GM19467 (cell line): Measurements from ENCODE around the gene CA9.

Experiments
- ATAC-seq: cut with Tn5 transposase; IDR thresholded peaks from one replicate; pipeline ENCODE4 v1.9.1; 2021; ENCODE audit warnings: mild to moderate bottlenecking, moderate library complexity; ENCODE audit not compliant: unreplicated experiment

CA9 gene

GRCh38 chr9:35690614-35691333 is 17.0 kb downstream of the CA9 start:
- ATAC-seq, result no peak

DNA sequence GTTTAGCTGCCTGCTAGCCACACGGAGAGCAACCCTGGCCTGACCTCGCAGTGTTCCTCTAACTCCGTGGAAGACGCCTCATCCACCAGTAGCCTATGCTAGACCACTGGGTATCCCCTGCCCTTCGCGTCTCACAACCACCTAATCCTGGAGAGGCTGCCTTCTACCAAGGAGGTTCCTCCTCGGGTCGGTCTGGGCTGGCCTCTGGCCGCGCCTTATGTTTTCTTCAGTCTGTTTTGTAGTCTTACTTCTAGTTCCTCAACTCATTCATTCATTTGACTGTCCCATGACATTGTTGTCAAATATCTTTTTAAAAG is 17.6 kb downstream of the CA9 start:
- ATAC-seq, result no peak

DNA sequence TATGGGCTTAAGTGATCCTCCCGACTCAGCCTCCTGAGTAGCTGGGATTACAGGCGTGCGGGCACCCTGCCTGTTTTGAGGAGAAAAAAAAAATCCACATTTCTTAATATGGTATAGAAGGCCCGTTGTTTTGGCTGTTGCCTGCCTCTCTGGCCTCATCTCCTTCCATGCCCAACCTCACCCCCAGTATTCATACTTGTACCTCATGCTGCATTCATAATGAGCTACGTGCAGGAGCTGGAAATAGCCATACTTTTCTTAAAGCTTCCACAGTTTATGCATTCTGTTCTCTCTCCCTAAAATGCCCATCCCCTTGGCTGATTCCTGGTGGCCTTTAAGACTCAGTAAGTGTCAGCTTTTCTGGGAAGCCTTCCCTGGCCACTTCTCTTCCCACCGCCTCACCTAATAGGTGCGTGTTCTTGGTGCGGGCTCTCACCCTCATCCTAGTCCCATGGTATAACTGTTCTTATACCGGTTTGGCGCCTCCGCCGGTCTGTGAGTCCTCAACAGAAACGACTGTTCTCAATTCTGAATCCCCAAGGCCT is 18.1 kb downstream of the CA9 start:
- no peak for ATAC-seq

GRCh38 chr9:35695943-35696401 is 22.2 kb downstream of the CA9 start:
- no peak for ATAC-seq

GRCh38 chr9:35696520-35697215 is 22.9 kb downstream of the CA9 start:
- ATAC-seq, result no peak

DNA sequence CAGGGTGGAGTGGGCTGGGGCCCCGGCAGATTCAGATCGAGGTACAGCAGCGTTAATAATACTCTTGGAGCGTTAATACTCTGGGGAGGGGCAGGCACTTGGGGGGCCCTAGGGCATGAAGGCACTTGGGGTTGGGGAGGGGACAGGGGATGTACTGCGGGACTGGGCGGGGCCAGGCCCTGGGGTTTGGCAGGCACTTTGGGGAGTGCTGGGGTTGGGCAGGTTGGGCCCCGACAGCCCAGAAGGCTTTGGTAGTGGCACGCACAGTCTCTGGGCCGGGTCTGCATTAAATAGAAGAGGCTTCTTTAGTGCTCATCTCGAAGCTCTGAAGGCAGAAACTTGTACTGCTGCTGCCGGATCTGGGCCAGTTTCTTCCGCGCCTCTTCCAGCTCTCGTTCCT is 23.8 kb downstream of the CA9 start:
- ATAC-seq, result no peak

DNA sequence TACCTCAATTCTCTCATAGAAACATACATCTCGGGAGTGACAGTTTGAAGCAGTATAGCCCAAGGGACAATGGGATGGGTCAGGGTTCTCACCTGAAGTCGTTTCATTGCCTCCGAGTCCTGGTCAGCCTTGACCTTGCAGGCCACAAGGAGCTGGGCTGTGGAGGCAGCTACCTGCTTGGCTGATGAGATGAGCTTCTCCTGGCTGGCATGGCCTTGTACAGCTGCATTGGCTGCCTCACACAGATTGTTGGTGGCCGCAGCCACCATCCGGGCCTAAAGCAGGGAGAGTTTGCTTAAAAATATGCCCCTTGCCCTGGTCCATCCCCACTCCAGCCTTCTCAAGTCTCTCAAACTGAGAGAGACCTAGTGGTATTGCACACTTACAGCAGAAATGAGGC is 24.5 kb downstream of the CA9 start:
- no peak for ATAC-seq

DNA sequence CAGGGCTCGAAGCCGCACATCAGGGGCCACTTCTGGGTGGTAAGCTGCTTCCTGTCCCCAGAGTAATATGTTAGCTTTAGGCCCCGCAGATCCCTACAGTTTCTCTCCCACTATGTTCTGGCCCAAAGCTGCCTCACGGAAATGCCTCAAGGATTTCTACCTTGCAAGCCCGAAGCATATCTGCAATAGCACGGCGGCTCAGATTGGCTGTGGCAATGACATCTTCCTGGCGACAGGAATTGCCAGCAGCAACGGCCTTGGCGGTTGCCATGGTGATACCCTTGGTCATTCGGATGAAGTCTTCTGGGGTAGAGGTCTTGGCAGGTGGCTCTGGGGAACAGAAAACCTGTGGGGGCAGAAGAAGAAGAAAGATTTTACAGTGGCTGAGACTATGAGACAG is 26.3 kb downstream of the CA9 start:
- ATAC-seq, result no peak

GRCh38 chr9:35700942-35701341 is 27.2 kb downstream of the CA9 start:
- no peak for ATAC-seq

GRCh38 chr9:35702696-35703095 is 29.0 kb downstream of the CA9 start:
- no peak for ATAC-seq

- ATAC-seq, result no peak
Observed at GRCh38 chr9:35703906-35704672, 30.4 kb downstream of the CA9 start.

DNA sequence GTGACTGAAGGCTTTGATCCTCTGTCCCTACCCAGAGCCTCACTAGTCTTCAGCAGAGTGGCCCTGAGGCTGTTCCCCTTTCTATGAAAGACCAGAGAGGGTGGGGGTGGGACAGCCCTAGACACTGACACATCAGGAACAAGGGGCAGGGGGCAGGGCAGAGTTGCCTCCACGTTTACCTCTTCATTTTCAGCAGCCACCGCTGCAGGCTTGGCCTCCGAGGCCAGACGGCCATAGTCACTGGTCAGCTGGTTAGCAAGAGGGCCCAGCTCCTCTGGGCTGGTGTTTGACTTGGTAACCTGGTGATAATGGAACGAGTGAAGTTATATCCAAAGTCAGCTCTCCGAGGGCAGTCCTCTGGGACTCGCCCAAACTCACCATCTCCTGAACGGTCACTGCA is 31.6 kb downstream of the CA9 start:
- ATAC-seq, result no peak

GRCh38 chr9:35705836-35706430 is 32.2 kb downstream of the CA9 start:
- no peak for ATAC-seq

GRCh38 chr9:35706951-35707350 is 33.2 kb downstream of the CA9 start:
- ATAC-seq, result no peak

- no peak for ATAC-seq
Observed at GRCh38 chr9:35708146-35708545, 34.4 kb downstream of the CA9 start.

- ATAC-seq, result no peak
Observed at GRCh38 chr9:35710818-35711500, 37.2 kb downstream of the CA9 start.

GRCh38 chr9:35711501-35712428 is 38.0 kb downstream of the CA9 start:
- no peak for ATAC-seq

- ATAC-seq, result no peak
Observed at GRCh38 chr9:35712762-35713400, 39.2 kb downstream of the CA9 start.

DNA sequence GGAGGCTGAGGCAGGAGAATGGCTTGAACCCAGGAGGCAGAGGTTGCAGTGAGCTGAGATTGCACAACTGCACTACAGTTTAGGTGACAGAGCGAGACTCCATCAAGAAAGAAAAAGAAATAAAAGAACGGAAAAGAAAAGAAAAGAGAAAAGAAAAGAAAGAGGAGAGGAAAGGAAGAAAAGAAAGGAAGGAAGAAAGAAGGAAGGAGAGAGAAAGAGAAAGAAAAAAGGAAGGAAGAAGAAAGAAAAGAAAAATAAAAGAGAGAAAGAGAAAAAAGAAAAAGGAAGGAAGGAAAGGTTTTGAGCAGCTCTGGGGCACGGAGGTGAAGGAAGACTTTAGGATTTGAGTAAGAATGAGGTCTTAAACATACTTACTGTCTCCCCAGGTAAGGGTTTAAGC is 39.9 kb downstream of the CA9 start:
- ATAC-seq, result no peak
